Gastroesophageal sphincter (tissue), 3 donors: ENCODE measurements around the gene IER3.
"Not testable (repeated sequence)": the region's sequence is repeated elsewhere in the genome, so short reads cannot be mapped to it uniquely, and the experiment has no call there.

Experiments used
- EP300 ChIP-seq: sonication (generic); formaldehyde crosslinking; IDR thresholded peaks from one replicate; pipeline ENCODE4 v1.6.1; 2017; ENCODE audit warnings: antibody characterized with exemption, mild to moderate bottlenecking
- POLR2A ChIP-seq, 2 donors: fragments of 450-650 bp; IDR thresholded peaks; one replicate each; pipeline ENCODE4 v1.6.1; 2017; ENCODE audit warnings: antibody characterized with exemption in 2 of 2, mild to moderate bottlenecking in 2 of 2, moderate library complexity in 1 of 2
- TF ChIP-seq, protein P1 (sequence below), 4 experiments: fragments of 200-600 bp in 2 of 4; fragments of 450-650 bp in 2 of 4; sonication (generic) in 1 of 4; IDR thresholded peaks; one replicate each; pipeline ENCODE4 v1.5.1; 2017 to 2019; ENCODE audit warnings: antibody characterized with exemption in 4 of 4, mild to moderate bottlenecking in 2 of 4, moderate library complexity in 2 of 4

GRCh38 chr6:30717845-30718720 lies 26.3 kb downstream of the IER3 start:
- TF ChIP-seq EP300; POLR2A (IDR thresholded peaks at IDR 0.05): not testable (repeated sequence)
- TF ChIP-seq, protein P1, sequence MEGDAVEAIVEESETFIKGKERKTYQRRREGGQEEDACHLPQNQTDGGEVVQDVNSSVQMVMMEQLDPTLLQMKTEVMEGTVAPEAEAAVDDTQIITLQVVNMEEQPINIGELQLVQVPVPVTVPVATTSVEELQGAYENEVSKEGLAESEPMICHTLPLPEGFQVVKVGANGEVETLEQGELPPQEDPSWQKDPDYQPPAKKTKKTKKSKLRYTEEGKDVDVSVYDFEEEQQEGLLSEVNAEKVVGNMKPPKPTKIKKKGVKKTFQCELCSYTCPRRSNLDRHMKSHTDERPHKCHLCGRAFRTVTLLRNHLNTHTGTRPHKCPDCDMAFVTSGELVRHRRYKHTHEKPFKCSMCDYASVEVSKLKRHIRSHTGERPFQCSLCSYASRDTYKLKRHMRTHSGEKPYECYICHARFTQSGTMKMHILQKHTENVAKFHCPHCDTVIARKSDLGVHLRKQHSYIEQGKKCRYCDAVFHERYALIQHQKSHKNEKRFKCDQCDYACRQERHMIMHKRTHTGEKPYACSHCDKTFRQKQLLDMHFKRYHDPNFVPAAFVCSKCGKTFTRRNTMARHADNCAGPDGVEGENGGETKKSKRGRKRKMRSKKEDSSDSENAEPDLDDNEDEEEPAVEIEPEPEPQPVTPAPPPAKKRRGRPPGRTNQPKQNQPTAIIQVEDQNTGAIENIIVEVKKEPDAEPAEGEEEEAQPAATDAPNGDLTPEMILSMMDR (IDR thresholded peaks at IDR 0.05): not testable (repeated sequence)
